ENCODE data around the gene KIF3B.

- TF ChIP-seq CTCF (optimal IDR thresholded peaks at IDR 0.05 in 1 of 3, IDR thresholded peaks at IDR 0.05 in 1 of 3, conservative IDR thresholded peaks at IDR 0.05 in 1 of 3; ENCODE audit: extremely low read depth in 1 of 3, insufficient read depth in 2 of 3, low read length in 3 of 3) (no peak), EZH2 (IDR thresholded peaks at IDR 0.05; ENCODE audit: low read length) (no peak)
Observed at GRCh38 chr20:32338665-32339064, 61.2 kb downstream of the KIF3B start.

All from keratinocyte (primary cell).